Measurements from ENCODE around the gene RBM4B. TPM values are rescaled to one million over a fixed set of nuclear protein-coding genes. Genes with fewer than 3 reads are reported as not detected.

The RBM4B gene
- total RNA-seq, 1 donor from 2014 or later: 17.4 TPM

GRCh38 chr11:66706989-66707388 lies 29.3 kb upstream of the RBM4B start:
- no peak overlapping the region for H3K4me3 ChIP-seq
- no peak for TF ChIP-seq POLR2AphosphoS5 (IDR thresholded peaks at IDR 0.05; ENCODE audit: insufficient read depth in 1 of 2, low read depth in 1 of 2)
- no peak for TF ChIP-seq POLR2A (IDR thresholded peaks at IDR 0.05)
- TF ChIP-seq, protein P1, sequence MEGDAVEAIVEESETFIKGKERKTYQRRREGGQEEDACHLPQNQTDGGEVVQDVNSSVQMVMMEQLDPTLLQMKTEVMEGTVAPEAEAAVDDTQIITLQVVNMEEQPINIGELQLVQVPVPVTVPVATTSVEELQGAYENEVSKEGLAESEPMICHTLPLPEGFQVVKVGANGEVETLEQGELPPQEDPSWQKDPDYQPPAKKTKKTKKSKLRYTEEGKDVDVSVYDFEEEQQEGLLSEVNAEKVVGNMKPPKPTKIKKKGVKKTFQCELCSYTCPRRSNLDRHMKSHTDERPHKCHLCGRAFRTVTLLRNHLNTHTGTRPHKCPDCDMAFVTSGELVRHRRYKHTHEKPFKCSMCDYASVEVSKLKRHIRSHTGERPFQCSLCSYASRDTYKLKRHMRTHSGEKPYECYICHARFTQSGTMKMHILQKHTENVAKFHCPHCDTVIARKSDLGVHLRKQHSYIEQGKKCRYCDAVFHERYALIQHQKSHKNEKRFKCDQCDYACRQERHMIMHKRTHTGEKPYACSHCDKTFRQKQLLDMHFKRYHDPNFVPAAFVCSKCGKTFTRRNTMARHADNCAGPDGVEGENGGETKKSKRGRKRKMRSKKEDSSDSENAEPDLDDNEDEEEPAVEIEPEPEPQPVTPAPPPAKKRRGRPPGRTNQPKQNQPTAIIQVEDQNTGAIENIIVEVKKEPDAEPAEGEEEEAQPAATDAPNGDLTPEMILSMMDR (IDR thresholded peaks at IDR 0.05): no peak

GRCh38 chr11:66705587-66706335 lies 28.1 kb upstream of the RBM4B start:
- TF ChIP-seq POLR2A (IDR thresholded peaks at IDR 0.05) (no peak), POLR2AphosphoS5 (IDR thresholded peaks at IDR 0.05; ENCODE audit: insufficient read depth in 1 of 2, low read depth in 1 of 2) (no peak)
- TF ChIP-seq, protein P1 (IDR thresholded peaks at IDR 0.05): no peak
- Histone ChIP-seq H3K27ac (no peak overlapping the region), H3K4me1 (no peaks in the 10 kb centered on the region), H3K9me3 (no peaks in the 10 kb centered on the region), H3K36me3 (no peaks in the 10 kb centered on the region), H3K27me3 (no peaks in the 10 kb centered on the region), H3K4me3 (no peak overlapping the region)
- intact Hi-C loops (cut with DNase I): no loop called here
- DNase-seq (ENCODE audit: extremely low spot score in 2 of 2): no peak

More at GRCh38 chr11:66706989-66707388, 29.3 kb upstream of the RBM4B start:
- intact Hi-C loops (cut with DNase I): no loop called here
- Histone ChIP-seq H3K4me1 (no peaks in the 10 kb centered on the region), H3K9me3 (no peaks in the 10 kb centered on the region), H3K27ac (no peak overlapping the region), H3K36me3 (no peaks in the 10 kb centered on the region), H3K27me3 (no peaks in the 10 kb centered on the region)
- DNase-seq (ENCODE audit: extremely low spot score in 2 of 2): no peak

GRCh38 chr11:66704659-66705360 lies 27.1 kb upstream of the RBM4B start:
- Histone ChIP-seq H3K4me3 (no peak overlapping the region), H3K9me3 (no peaks in the 10 kb centered on the region), H3K4me1 (no peaks in the 10 kb centered on the region), H3K36me3 (no peaks in the 10 kb centered on the region), H3K27ac (no peak overlapping the region), H3K27me3 (no peaks in the 10 kb centered on the region)
- intact Hi-C loops (cut with DNase I): no loop called here
- TF ChIP-seq POLR2A (IDR thresholded peaks at IDR 0.05): no peak
- TF ChIP-seq, protein P1 (IDR thresholded peaks at IDR 0.05): no peak
- no peak for TF ChIP-seq POLR2AphosphoS5 (IDR thresholded peaks at IDR 0.05; ENCODE audit: insufficient read depth in 1 of 2, low read depth in 1 of 2)
- DNase-seq (ENCODE audit: extremely low spot score in 2 of 2): no peak

- intact Hi-C loops (cut with DNase I): no loop called here
- DNase-seq (ENCODE audit: extremely low spot score in 2 of 2): no peak
Measured at GRCh38 chr11:66701432-66702240, 23.9 kb upstream of the RBM4B start.

More at GRCh38 chr11:66701432-66702240, 23.9 kb upstream of the RBM4B start:
- H3K27ac ChIP-seq: no peak overlapping the region
- H3K36me3 ChIP-seq: peaks cover 0 to 3% of the 10 kb centered on the region in 2 donors
- no peaks in the 10 kb centered on the region for H3K9me3 ChIP-seq
- TF ChIP-seq, protein P1 (IDR thresholded peaks at IDR 0.05): no peak
- no peak for TF ChIP-seq POLR2A (IDR thresholded peaks at IDR 0.05)
- TF ChIP-seq POLR2AphosphoS5 (IDR thresholded peaks at IDR 0.05; ENCODE audit: insufficient read depth in 1 of 2, low read depth in 1 of 2): no peak
- no peaks in the 10 kb centered on the region for H3K4me1 ChIP-seq
- no peak overlapping the region for H3K4me3 ChIP-seq
- H3K27me3 ChIP-seq: no peaks in the 10 kb centered on the region
